HepG2 (cell line): Measurements from ENCODE around the gene PLK5. TPM values are rescaled to one million over a fixed set of nuclear protein-coding genes. Genes with fewer than 3 reads are reported as not detected.
A peak's percentile ranks its signal among the peaks of the same experiment; 100 is the strongest.

Experiments used
- AGO2 ChIP-seq: fragments of 200-400 bp; formaldehyde crosslinking; optimal IDR thresholded peaks from 2 replicates; pipeline ENCODE3; 2017; ENCODE audit warnings: mild to moderate bottlenecking, low read depth, low read length, moderate library complexity
- JARID2 ChIP-seq: sonication (generic); formaldehyde crosslinking; IDR thresholded peaks from 2 replicates; pipeline ENCODE4 v1.8.1; 2023; ENCODE audit warnings: missing genetic modification reagents, inconsistent platforms; ENCODE audit not compliant: insufficient replicate concordance
- KDM4B ChIP-seq: sonication (generic); formaldehyde crosslinking; IDR thresholded peaks from 2 replicates; pipeline ENCODE4 v1.4.0; 2020; ENCODE audit warnings: missing genetic modification reagents
- NCOA2 ChIP-seq: sonication (generic); formaldehyde crosslinking; IDR thresholded peaks from 2 replicates; pipeline ENCODE4 v1.8.0; 2022; ENCODE audit warnings: inconsistent platforms
- NFYC ChIP-seq: IDR thresholded peaks from 2 replicates; pipeline ENCODE4 v1.6.1; 2016; ENCODE audit warnings: missing genetic modification reagents, missing compliant biosample characterization
- RBFOX2 ChIP-seq: fragments of 200-400 bp; formaldehyde crosslinking; IDR thresholded peaks from 2 replicates; pipeline ENCODE4 v1.6.1; 2017; ENCODE audit warnings: low read depth, mild to moderate bottlenecking, low read length
- REXO4 ChIP-seq: sonication (generic); formaldehyde crosslinking; IDR thresholded peaks from 2 replicates; pipeline ENCODE4 v1.8.0; 2022; ENCODE audit warnings: missing genetic modification reagents, mild to moderate bottlenecking, borderline replicate concordance
- SNRNP70 ChIP-seq: fragments of 200-400 bp; formaldehyde crosslinking; IDR thresholded peaks from 2 replicates; pipeline ENCODE4 v1.6.1; 2017; ENCODE audit warnings: mild to moderate bottlenecking, low read depth, low read length, moderate library complexity
- YEATS4 ChIP-seq: sonication (generic); formaldehyde crosslinking; IDR thresholded peaks from 2 replicates; pipeline ENCODE4 v1.4.0; 2020; ENCODE audit warnings: missing genetic modification reagents, borderline replicate concordance
- ZFAT ChIP-seq: sonication (generic); formaldehyde crosslinking; conservative IDR thresholded peaks from 2 replicates; pipeline ENCODE4 v1.8.1; 2023; ENCODE audit warnings: missing genetic modification reagents, inconsistent platforms
- ZNF672 ChIP-seq: sonication (generic); formaldehyde crosslinking; IDR thresholded peaks from 2 replicates; pipeline ENCODE4 v1.8.1; 2022; ENCODE audit warnings: missing genetic modification reagents
- ZNF788 ChIP-seq: sonication (generic); formaldehyde crosslinking; IDR thresholded peaks from 2 replicates; pipeline ENCODE4 v1.5.0; 2020; ENCODE audit warnings: mild to moderate bottlenecking, missing genetic modification reagents, borderline replicate concordance
- ZNF841 ChIP-seq: sonication (generic); formaldehyde crosslinking; IDR thresholded peaks from 2 replicates; pipeline ENCODE4 v1.8.1; 2023; ENCODE audit warnings: missing genetic modification reagents, borderline replicate concordance
- polyA plus RNA-seq, 8 experiments: library from polyadenylated mRNA; depleted of rRNA in 3 of 8; stranded (reverse) in 7 of 8; unstranded in 1 of 8; fragments of >200 nt; fragmentation: Illumina TruSeq in 4 of 8; extraction: Trizol in 4 of 8; gene quantifications; 2 replicates each; pipeline versions ENCODE4 v1.2.1 to v1.2.3, GENCODE V29; 2011 to 2016; ENCODE audit warnings: low read depth in 4 of 8, missing spikeins in 1 of 8, mixed read lengths in 1 of 8; ENCODE audit not compliant: insufficient read depth in 1 of 8
- total RNA-seq, 5 experiments: library from RNA; depleted of rRNA; stranded (reverse); fragments of >200 nt; fragmentation: Illumina TruSeq; extraction: Trizol; gene quantifications; 2 replicates each; pipeline ENCODE4 v1.2.3, GENCODE V29; 2016; ENCODE audit warnings: low read depth in 1 of 5
- TF ChIP-seq, protein P1 (sequence below): sonication (generic); formaldehyde crosslinking; IDR thresholded peaks from 2 replicates; pipeline ENCODE4 v1.9.0; 2022; ENCODE audit warnings: missing genetic modification reagents, mild to moderate bottlenecking, borderline replicate concordance
- TF ChIP-seq, protein P2 (sequence below): sonication (generic); formaldehyde crosslinking; IDR thresholded peaks from 2 replicates; pipeline ENCODE4 v1.4.0; 2020; ENCODE audit warnings: mild to moderate bottlenecking, missing genetic modification reagents
- TF ChIP-seq, protein P3 (sequence below): IDR thresholded peaks from 2 replicates; pipeline ENCODE4 v1.6.1; 2016
- TF ChIP-seq, protein P4 (sequence below): sonication (generic); formaldehyde crosslinking; IDR thresholded peaks from 2 replicates; pipeline ENCODE4 v1.8.0; 2022; ENCODE audit warnings: missing genetic modification reagents, low read depth, mild to moderate bottlenecking, borderline replicate concordance
- TF ChIP-seq, protein P5 (sequence below): sonication (generic); formaldehyde crosslinking; IDR thresholded peaks from 2 replicates; pipeline ENCODE4 v1.9.0; 2021; ENCODE audit warnings: missing genetic modification reagents, mild to moderate bottlenecking, borderline replicate concordance
- TF ChIP-seq, protein P6 (sequence below): IDR thresholded peaks from 2 replicates; pipeline ENCODE4 v1.6.1; 2018; ENCODE audit warnings: missing genetic modification reagents
- TF ChIP-seq, protein P7 (sequence below): sonication (generic); formaldehyde crosslinking; IDR thresholded peaks from 2 replicates; pipeline ENCODE4 v1.5.1; 2020; ENCODE audit warnings: missing genetic modification reagents, mild to moderate bottlenecking, borderline replicate concordance

PLK5 gene
- total and polyA plus RNA-seq, 2 of the 13 experiments (the other 11 are each of a cell fraction or from before 2014, with no cell fraction given), result not detected

DNA sequence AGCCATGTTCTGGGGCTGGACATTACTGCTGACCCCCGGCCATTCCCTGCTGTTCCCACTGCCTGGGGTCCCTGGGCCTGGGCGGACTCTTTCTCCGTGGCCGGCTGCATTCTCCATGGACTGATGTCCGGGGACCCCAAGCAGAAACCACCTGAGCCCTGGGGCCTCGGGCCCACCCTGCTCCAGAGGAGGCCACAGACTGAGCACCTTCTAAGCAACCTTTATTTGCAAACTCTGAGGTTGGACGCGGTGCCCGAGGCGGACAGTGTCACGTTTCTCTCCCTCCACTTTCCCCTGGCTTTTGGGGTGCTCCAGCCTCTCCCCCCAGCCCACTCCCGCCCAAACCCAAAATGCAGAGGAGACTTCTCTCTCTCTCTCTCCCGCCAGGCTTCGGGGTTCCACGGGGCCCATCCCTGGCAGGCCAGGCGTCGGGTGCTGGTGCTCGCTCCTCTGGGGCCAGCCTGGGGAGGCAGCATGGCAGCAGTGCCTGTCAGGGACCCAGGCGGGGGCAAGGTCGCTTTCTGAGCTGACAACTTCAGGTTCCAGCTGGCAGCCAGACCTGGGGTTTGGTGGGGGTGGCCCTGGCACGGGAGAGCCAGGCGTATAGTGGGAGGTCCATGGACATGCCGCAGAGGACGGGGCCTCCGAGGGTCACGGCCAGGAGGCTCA, 42.5 kb upstream of the PLK5 start (continued):
- TF ChIP-seq, protein P1, sequence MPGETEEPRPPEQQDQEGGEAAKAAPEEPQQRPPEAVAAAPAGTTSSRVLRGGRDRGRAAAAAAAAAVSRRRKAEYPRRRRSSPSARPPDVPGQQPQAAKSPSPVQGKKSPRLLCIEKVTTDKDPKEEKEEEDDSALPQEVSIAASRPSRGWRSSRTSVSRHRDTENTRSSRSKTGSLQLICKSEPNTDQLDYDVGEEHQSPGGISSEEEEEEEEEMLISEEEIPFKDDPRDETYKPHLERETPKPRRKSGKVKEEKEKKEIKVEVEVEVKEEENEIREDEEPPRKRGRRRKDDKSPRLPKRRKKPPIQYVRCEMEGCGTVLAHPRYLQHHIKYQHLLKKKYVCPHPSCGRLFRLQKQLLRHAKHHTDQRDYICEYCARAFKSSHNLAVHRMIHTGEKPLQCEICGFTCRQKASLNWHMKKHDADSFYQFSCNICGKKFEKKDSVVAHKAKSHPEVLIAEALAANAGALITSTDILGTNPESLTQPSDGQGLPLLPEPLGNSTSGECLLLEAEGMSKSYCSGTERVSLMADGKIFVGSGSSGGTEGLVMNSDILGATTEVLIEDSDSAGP, result peak; percentile 45; the same call in 1 of the 2 replicates
- TF ChIP-seq NCOA2 (no peak; the same call in 1 of the 2 replicates), JARID2 (CRISPR knock-in tag) (no peak), ZNF788 (CRISPR knock-in tag) (peak; percentile 7; the same call in 1 of the 2 replicates), AGO2 (peak; percentile 19), KDM4B (peak; percentile 5; the same call in 1 of the 2 replicates), ZNF841 (CRISPR knock-in tag) (no peak), YEATS4 (CRISPR knock-in tag) (no peak), REXO4 (no peak), SNRNP70 (no peak), NFYC (CRISPR knock-in tag) (no peak), ZNF672 (CRISPR knock-in tag) (no peak), RBFOX2 (0 out of 2 replicates have a peak, but pooled peaks have one; percentile 7), ZFAT (no peak)
- TF ChIP-seq, protein P2, sequence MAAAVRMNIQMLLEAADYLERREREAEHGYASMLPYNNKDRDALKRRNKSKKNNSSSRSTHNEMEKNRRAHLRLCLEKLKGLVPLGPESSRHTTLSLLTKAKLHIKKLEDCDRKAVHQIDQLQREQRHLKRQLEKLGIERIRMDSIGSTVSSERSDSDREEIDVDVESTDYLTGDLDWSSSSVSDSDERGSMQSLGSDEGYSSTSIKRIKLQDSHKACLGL (CRISPR knock-in tag), result no peak
- TF ChIP-seq, protein P3, sequence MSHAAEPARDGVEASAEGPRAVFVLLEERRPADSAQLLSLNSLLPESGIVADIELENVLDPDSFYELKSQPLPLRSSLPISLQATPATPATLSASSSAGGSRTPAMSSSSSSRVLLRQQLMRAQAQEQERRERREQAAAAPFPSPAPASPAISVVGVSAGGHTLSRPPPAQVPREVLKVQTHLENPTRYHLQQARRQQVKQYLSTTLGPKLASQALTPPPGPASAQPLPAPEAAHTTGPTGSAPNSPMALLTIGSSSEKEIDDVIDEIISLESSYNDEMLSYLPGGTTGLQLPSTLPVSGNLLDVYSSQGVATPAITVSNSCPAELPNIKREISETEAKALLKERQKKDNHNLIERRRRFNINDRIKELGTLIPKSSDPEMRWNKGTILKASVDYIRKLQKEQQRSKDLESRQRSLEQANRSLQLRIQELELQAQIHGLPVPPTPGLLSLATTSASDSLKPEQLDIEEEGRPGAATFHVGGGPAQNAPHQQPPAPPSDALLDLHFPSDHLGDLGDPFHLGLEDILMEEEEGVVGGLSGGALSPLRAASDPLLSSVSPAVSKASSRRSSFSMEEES, result no peak
- TF ChIP-seq, protein P4, sequence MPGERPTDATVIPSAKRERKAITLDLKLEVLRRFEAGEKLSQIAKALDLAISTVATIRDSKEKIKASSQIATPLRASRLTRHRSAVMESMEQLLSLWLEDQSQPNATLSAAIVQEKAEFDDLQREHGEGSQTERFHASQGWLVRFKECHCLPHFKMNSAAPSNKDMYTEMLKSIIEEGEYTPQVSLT (CRISPR knock-in tag), result no peak
- TF ChIP-seq, protein P5, sequence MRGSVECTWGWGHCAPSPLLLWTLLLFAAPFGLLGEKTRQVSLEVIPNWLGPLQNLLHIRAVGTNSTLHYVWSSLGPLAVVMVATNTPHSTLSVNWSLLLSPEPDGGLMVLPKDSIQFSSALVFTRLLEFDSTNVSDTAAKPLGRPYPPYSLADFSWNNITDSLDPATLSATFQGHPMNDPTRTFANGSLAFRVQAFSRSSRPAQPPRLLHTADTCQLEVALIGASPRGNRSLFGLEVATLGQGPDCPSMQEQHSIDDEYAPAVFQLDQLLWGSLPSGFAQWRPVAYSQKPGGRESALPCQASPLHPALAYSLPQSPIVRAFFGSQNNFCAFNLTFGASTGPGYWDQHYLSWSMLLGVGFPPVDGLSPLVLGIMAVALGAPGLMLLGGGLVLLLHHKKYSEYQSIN (CRISPR knock-in tag), result no peak
- TF ChIP-seq, protein P6, sequence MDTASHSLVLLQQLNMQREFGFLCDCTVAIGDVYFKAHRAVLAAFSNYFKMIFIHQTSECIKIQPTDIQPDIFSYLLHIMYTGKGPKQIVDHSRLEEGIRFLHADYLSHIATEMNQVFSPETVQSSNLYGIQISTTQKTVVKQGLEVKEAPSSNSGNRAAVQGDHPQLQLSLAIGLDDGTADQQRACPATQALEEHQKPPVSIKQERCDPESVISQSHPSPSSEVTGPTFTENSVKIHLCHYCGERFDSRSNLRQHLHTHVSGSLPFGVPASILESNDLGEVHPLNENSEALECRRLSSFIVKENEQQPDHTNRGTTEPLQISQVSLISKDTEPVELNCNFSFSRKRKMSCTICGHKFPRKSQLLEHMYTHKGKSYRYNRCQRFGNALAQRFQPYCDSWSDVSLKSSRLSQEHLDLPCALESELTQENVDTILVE (CRISPR knock-in tag), result no peak
- TF ChIP-seq, protein P7, sequence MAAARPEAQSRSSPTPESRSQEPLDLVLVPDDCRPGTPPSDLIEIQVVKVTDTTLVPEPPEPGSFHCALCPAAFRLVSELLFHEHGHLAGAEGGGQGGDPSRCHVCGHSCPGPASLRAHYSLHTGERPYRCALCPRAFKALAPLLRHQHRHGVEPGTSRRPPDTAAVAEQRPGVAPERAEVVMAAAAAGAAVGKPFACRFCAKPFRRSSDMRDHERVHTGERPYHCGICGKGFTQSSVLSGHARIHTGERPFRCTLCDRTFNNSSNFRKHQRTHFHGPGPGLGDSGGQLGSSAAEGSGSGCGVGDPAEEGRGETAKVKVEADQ (CRISPR knock-in tag), result no peak
